HEK293 (cell line): ENCODE data around the gene LITAFD.

Source experiments
- CTCF ChIP-seq: fragments of 450-650 bp; formaldehyde crosslinking; IDR thresholded peaks from 2 replicates; pipeline ENCODE4 v1.5.1; 2016; ENCODE audit warnings: missing biosample characterization, missing genetic modification characterization
- SETDB1 ChIP-seq: IDR thresholded peaks from one replicate; pipeline ENCODE4 v1.6.1; 2017; ENCODE audit warnings: mild to moderate bottlenecking, low read length, moderate library complexity, mixed read lengths; ENCODE audit not compliant: insufficient read length
- TCF7L2 ChIP-seq: IDR thresholded peaks from 2 replicates; pipeline ENCODE4 v1.6.1; 2011; ENCODE audit warnings: low read depth, mild to moderate bottlenecking, inconsistent platforms, low read length, moderate library complexity, borderline replicate concordance
- ZBTB20 ChIP-seq: fragments of 450-650 bp; formaldehyde crosslinking; IDR thresholded peaks from 2 replicates; pipeline ENCODE4 v1.5.1; 2016; ENCODE audit warnings: missing biosample characterization, missing genetic modification characterization
- ZNF292 ChIP-seq: fragments of 450-650 bp; formaldehyde crosslinking; IDR thresholded peaks from 2 replicates; pipeline ENCODE4 v1.5.1; 2016; ENCODE audit warnings: low read depth, missing biosample characterization, missing genetic modification characterization, borderline replicate concordance
- ZNF510 ChIP-seq: fragments of 450-650 bp; formaldehyde crosslinking; IDR thresholded peaks from 2 replicates; pipeline ENCODE4 v1.5.1; 2018; ENCODE audit warnings: mild to moderate bottlenecking, missing genetic modification characterization, missing biosample characterization; ENCODE audit not compliant: insufficient replicate concordance
- ZNF521 ChIP-seq: fragments of 450-650 bp; formaldehyde crosslinking; IDR thresholded peaks from 2 replicates; pipeline ENCODE4 v1.5.1; 2017; ENCODE audit warnings: missing biosample characterization, mild to moderate bottlenecking, missing genetic modification characterization

GRCh38 chr16:8894736-8895334, 12.7 kb downstream of the LITAFD start:
- TF ChIP-seq ZNF510 (tag by site-specific recombination) = no peak
- no peak for TF ChIP-seq CTCF (tag by site-specific recombination)
- no peak for TF ChIP-seq ZNF292
- no peak for TF ChIP-seq SETDB1
- no peak for TF ChIP-seq ZBTB20 (tag by site-specific recombination)
- TF ChIP-seq ZNF521 (tag by site-specific recombination) = no peak
- TF ChIP-seq TCF7L2 = no peak
